HepG2 (cell line): ENCODE measurements around the gene APLF. TPM values are rescaled to one million over a fixed set of nuclear protein-coding genes. Genes with fewer than 3 reads are reported as not detected.

Experiments
- ATAC-seq: fragments of 200-7000 bp; cut with Tn5 transposase; 3 replicates; pipeline ENCODE4 v1.9.1; 2020; ENCODE audit warnings: mild to moderate bottlenecking, moderate library complexity
- BruUV-seq: library from RNA; stranded (reverse); fragments of 400-500 nt; replicated peaks from 2 replicates; lab custom pipeline; 2021; lab: Mats Ljungman, UMichigan
- CTCF ChIA-PET: fragments of 300-600 bp; formaldehyde crosslinking; extraction: SDS; loops from one replicate; lab custom pipeline; 2021; ENCODE audit warnings: low total read pairs, inconsistent platforms, low intra/inter-chr PET ratio; lab: Yijun Ruan, JAX
- POLR2A ChIA-PET: fragments of 350-600 bp; sonication (Branson Sonifier 250); formaldehyde crosslinking; loops from one replicate; lab custom pipeline; 2020; ENCODE audit warnings: antibody characterized with exemption, inconsistent platforms; lab: Yijun Ruan, JAX
- DNase-seq: peaks from one replicate; pipeline ENCODE4 v3.0.0-alpha.2; 2015; ENCODE audit warnings: low spot score
- FAIRE-seq: peaks from 3 replicates; lab custom pipeline; 2011; peaks lifted over from hg19 to GRCh38; lab: Jason Lieb, UNC
- H2AFZ ChIP-seq: one replicate; pipeline ENCODE4 v1.6.1; 2011; ENCODE audit warnings: low read length, inconsistent platforms
- H3K27ac ChIP-seq: fragments of 300-600 bp; 3 replicates; pipeline ENCODE4 v1.8.0; 2011; ENCODE audit warnings: mixed run types, mild to moderate bottlenecking, mixed read lengths, low read length, inconsistent platforms; ENCODE audit not compliant: insufficient read depth; ENCODE audit errors: extremely low read length
- H3K27me3 ChIP-seq, 2 experiments: fragments of 200-600 bp in 1 of 2; 2 replicates in 1 of 2; 3 replicates in 1 of 2; pipeline versions ENCODE4 v1.6.0 to v1.8.0; 2011; ENCODE audit warnings: low read length in 2 of 2, mild to moderate bottlenecking in 2 of 2, moderate library complexity in 2 of 2, inconsistent platforms in 1 of 2; ENCODE audit not compliant: insufficient read depth in 2 of 2, control insufficient read depth in 1 of 2
- H3K36me3 ChIP-seq, 2 experiments: fragments of 200-600 bp in 1 of 2; replicated peaks in 1 of 2; 2 replicates in 1 of 2; 3 replicates in 1 of 2; pipeline versions ENCODE4 v1.5.1 to v1.8.0; 2011; ENCODE audit warnings: low read length in 2 of 2, inconsistent platforms in 1 of 2; ENCODE audit not compliant: insufficient read depth in 2 of 2, control insufficient read depth in 1 of 2
- H3K4me1 ChIP-seq: 2 replicates; pipeline ENCODE4 v1.5.1; 2012; ENCODE audit warnings: low read length, inconsistent platforms; ENCODE audit not compliant: insufficient read depth
- H3K4me2 ChIP-seq: 2 replicates; pipeline ENCODE4 v1.6.0; 2011; ENCODE audit warnings: low read depth, low read length, inconsistent platforms
- H3K4me3 ChIP-seq, 3 experiments: fragments of 200-600 bp in 1 of 3; sonication (generic), shearing (Covaris generic) in 1 of 3; replicated peaks in 1 of 3; 2 replicates each; pipeline ENCODE4 v1.5.1; 2011 to 2016; ENCODE audit warnings: low read length in 3 of 3, inconsistent platforms in 2 of 3, low read depth in 2 of 3, mild to moderate bottlenecking in 2 of 3, control low read depth in 1 of 3, mixed read lengths in 1 of 3; ENCODE audit not compliant: insufficient read depth in 1 of 3
- H3K79me2 ChIP-seq: one replicate; pipeline ENCODE4 v1.6.1; 2011; ENCODE audit warnings: low read length, inconsistent platforms; ENCODE audit not compliant: insufficient read depth
- H3K9ac ChIP-seq: 2 replicates; pipeline ENCODE4 v1.6.0; 2011; ENCODE audit warnings: mild to moderate bottlenecking, low read depth, low read length, inconsistent platforms; ENCODE audit not compliant: insufficient read depth
- H3K9me3 ChIP-seq: 2 replicates; pipeline ENCODE4 v1.5.1; 2012; ENCODE audit warnings: mild to moderate bottlenecking, low read length
- H4K20me1 ChIP-seq: 2 replicates; pipeline ENCODE4 v1.6.0; 2011; ENCODE audit warnings: inconsistent platforms, mild to moderate bottlenecking, low read length, moderate library complexity; ENCODE audit not compliant: insufficient read depth
- CBX5 ChIP-seq: sonication (generic); formaldehyde crosslinking; IDR thresholded peaks from 2 replicates; pipeline ENCODE4 v1.4.0; 2020; ENCODE audit warnings: missing genetic modification reagents, borderline replicate concordance
- IRX3 ChIP-seq: sonication (generic); formaldehyde crosslinking; IDR thresholded peaks from 2 replicates; pipeline ENCODE4 v1.8.1; 2023; ENCODE audit warnings: mild to moderate bottlenecking, low read depth, missing genetic modification reagents, borderline replicate concordance
- MTA1 ChIP-seq: sonication (generic); formaldehyde crosslinking; IDR thresholded peaks from 2 replicates; pipeline ENCODE4 v1.4.0; 2020; ENCODE audit warnings: missing genetic modification reagents, mild to moderate bottlenecking, borderline replicate concordance
- REPIN1 ChIP-seq: sonication (generic); formaldehyde crosslinking; IDR thresholded peaks from 2 replicates; pipeline ENCODE4 v1.8.0; 2022; ENCODE audit warnings: missing genetic modification reagents, low read depth, mild to moderate bottlenecking, borderline replicate concordance
- RFXANK ChIP-seq: IDR thresholded peaks from 2 replicates; pipeline ENCODE4 v1.6.1; 2016
- ZFP90 ChIP-seq: sonication (generic); formaldehyde crosslinking; IDR thresholded peaks from 2 replicates; pipeline ENCODE4 v1.8.0; 2022; ENCODE audit warnings: missing genetic modification reagents, mild to moderate bottlenecking, inconsistent platforms, borderline replicate concordance
- ZNF337 ChIP-seq: sonication (generic); formaldehyde crosslinking; IDR thresholded peaks from 2 replicates; pipeline ENCODE4 v1.5.1; 2020; ENCODE audit warnings: missing genetic modification reagents, low read depth, mild to moderate bottlenecking, borderline replicate concordance
- ZNF816 ChIP-seq: sonication (generic); formaldehyde crosslinking; IDR thresholded peaks from 2 replicates; pipeline ENCODE4 v1.8.0; 2022; ENCODE audit warnings: missing genetic modification reagents, mild to moderate bottlenecking, borderline replicate concordance
- ZNF850 ChIP-seq: sonication (generic); formaldehyde crosslinking; conservative IDR thresholded peaks from 2 replicates; pipeline ENCODE4 v1.9.0; 2021; ENCODE audit warnings: mild to moderate bottlenecking, missing genetic modification reagents
- WGBS: methylation state at CpG from one replicate; pipeline ENCODE4 v1.1.6; 2017; ENCODE audit warnings: low lambda C conversion rate; 5-methylcytosine and 5-hydroxymethylcytosine counted together
- in situ Hi-C: cut with HindIII; loops from 2 replicates; pipeline ENCODE4 v1.10.0; 2017; ENCODE audit warnings: low pct_unique_long_range_greater_than_20kb; ENCODE audit not compliant: extremely low pct_ligation_motif_present
- intact Hi-C: fragments of 100-400 bp; cut with micrococcal nuclease; formaldehyde crosslinking; loops from one replicate; pipeline ENCODE4 v1.10.0; 2022; ENCODE audit not compliant: unreplicated experiment
- polyA plus RNA-seq, 8 experiments: library from polyadenylated mRNA; depleted of rRNA in 3 of 8; stranded (reverse) in 7 of 8; unstranded in 1 of 8; fragments of >200 nt; fragmentation: Illumina TruSeq in 4 of 8; extraction: Trizol in 4 of 8; gene quantifications; 2 replicates each; pipeline versions ENCODE4 v1.2.1 to v1.2.3, GENCODE V29; 2011 to 2016; ENCODE audit warnings: low read depth in 4 of 8, missing spikeins in 1 of 8, mixed read lengths in 1 of 8; ENCODE audit not compliant: insufficient read depth in 1 of 8
- total RNA-seq, 5 experiments: library from RNA; depleted of rRNA; stranded (reverse); fragments of >200 nt; fragmentation: Illumina TruSeq; extraction: Trizol; gene quantifications; 2 replicates each; pipeline ENCODE4 v1.2.3, GENCODE V29; 2016; ENCODE audit warnings: low read depth in 1 of 5
- TF ChIP-seq, protein P1 (sequence below): sonication (generic); formaldehyde crosslinking; IDR thresholded peaks from 2 replicates; pipeline ENCODE4 v1.9.0; 2021; ENCODE audit warnings: missing genetic modification reagents, borderline replicate concordance

Gene APLF
- total and polyA plus RNA-seq, 2 of the 13 experiments (the other 11 are each of a cell fraction or from before 2014, with no cell fraction given) = 0.45 to 2.2 TPM

DNA sequence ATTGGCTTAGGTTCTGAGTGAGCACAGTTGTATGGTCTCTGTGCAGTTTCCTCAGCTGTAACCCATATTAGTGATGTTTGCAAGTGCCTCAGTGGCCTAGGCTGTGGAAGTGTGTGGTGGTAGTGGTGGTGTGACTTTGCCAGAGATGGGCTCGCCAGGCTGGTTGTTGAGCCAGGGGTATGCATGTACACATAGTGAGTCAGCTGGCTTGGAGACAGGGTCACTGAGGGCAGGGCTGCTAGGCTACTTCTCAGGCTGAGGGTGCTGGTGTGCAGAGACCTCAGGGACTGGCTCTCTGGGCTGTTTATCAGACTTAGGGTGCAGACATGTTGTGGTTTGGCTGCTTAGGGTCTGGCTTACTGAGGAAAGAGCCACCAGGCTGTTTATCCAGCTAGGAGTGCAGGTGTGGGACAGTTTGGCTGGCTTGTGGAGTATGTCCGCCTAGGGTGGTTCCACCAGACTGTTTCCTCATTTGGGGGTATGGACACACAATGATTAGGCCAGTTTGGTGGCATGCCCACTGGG, 15.0 kb downstream of the APLF start:
- no peak overlapping the region for H3K4me2 ChIP-seq
- whole genome bisulfite sequencing = 14% methylated on average over 1 of the region's 2 CpGs
- no peak for FAIRE-seq
- H4K20me1 ChIP-seq = no peaks in the 10 kb centered on the region
- no peaks in the 10 kb centered on the region for H3K27me3 ChIP-seq
- H2AFZ ChIP-seq = no peak overlapping the region
- no peak overlapping the region for H3K27ac ChIP-seq
- in situ Hi-C loops (no loop called here), intact Hi-C loops (no loop called here)
- no peak overlapping the region for H3K9ac ChIP-seq
- BruUV-seq = no TSS peak
- no peaks in the 10 kb centered on the region for H3K79me2 ChIP-seq
- no peaks in the 10 kb centered on the region for H3K4me1 ChIP-seq
- CTCF ChIA-PET = no interaction called here
- no peaks in the 10 kb centered on the region for H3K36me3 ChIP-seq
- ATAC-seq = no peak; the same call in 1 of the 3 replicates
- no peak for TF ChIP-seq ZFP90 (CRISPR knock-in tag)
- no peak for TF ChIP-seq MTA1 (CRISPR knock-in tag)
- no peak for TF ChIP-seq ZNF850 (CRISPR knock-in tag)
- TF ChIP-seq CBX5 (CRISPR knock-in tag) = no peak
- TF ChIP-seq, protein P1, sequence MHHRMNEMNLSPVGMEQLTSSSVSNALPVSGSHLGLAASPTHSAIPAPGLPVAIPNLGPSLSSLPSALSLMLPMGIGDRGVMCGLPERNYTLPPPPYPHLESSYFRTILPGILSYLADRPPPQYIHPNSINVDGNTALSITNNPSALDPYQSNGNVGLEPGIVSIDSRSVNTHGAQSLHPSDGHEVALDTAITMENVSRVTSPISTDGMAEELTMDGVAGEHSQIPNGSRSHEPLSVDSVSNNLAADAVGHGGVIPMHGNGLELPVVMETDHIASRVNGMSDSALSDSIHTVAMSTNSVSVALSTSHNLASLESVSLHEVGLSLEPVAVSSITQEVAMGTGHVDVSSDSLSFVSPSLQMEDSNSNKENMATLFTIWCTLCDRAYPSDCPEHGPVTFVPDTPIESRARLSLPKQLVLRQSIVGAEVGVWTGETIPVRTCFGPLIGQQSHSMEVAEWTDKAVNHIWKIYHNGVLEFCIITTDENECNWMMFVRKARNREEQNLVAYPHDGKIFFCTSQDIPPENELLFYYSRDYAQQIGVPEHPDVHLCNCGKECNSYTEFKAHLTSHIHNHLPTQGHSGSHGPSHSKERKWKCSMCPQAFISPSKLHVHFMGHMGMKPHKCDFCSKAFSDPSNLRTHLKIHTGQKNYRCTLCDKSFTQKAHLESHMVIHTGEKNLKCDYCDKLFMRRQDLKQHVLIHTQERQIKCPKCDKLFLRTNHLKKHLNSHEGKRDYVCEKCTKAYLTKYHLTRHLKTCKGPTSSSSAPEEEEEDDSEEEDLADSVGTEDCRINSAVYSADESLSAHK (CRISPR knock-in tag) = no peak
- TF ChIP-seq RFXANK (CRISPR knock-in tag) = no peak
- no peak for TF ChIP-seq ZNF816 (CRISPR knock-in tag)
- TF ChIP-seq ZNF337 (CRISPR knock-in tag) = no peak
- TF ChIP-seq IRX3 = no peak
- TF ChIP-seq REPIN1 = no peak
- no peaks in the 10 kb centered on the region for H3K9me3 ChIP-seq
- no peak for DNase-seq
- H3K4me3 ChIP-seq = no peak overlapping the region
- POLR2A ChIA-PET = no interaction called here
